Prostate gland (tissue), 2 donors: Measurements from ENCODE around the gene RARRES2. TPM values are rescaled to one million over a fixed set of nuclear protein-coding genes. Genes with fewer than 3 reads are reported as not detected.

ENCODE experiments used
- DNase-seq: peaks from one replicate; pipeline ENCODE4 v3.0.0-alpha.2; 2019; ENCODE audit warnings: low spot score
- H3K27ac ChIP-seq, 2 donors: fragments of 200-600 bp; sonication (generic); 2 replicates each; pipeline ENCODE4 v1.5.1; 2017 to 2019
- H3K27me3 ChIP-seq: fragments of 200-600 bp; sonication (generic); replicated peaks from 2 replicates; pipeline ENCODE4 v1.5.1; 2019; ENCODE audit not compliant: insufficient read depth
- H3K36me3 ChIP-seq, 2 donors: fragments of 200-600 bp; sonication (generic); 1 replicate in 1 of 2; 2 replicates in 1 of 2; pipeline versions ENCODE4 v1.5.1 to v1.8.1; 2017 to 2019
- H3K4me1 ChIP-seq: fragments of 200-600 bp; sonication (generic); replicated peaks from 2 replicates; pipeline ENCODE4 v1.5.1; 2019
- H3K4me3 ChIP-seq, 2 donors: fragments of 200-600 bp; sonication (generic); 2 replicates each; pipeline ENCODE4 v1.5.1; 2017 to 2019
- H3K9me3 ChIP-seq: fragments of 200-600 bp; sonication (generic); 2 replicates; pipeline ENCODE4 v1.5.1; 2017
- POLR2A ChIP-seq: fragments of 450-650 bp; IDR thresholded peaks from one replicate; pipeline ENCODE4 v1.6.1; 2016; ENCODE audit warnings: antibody characterized with exemption, mild to moderate bottlenecking
- POLR2AphosphoS5 ChIP-seq: sonication (generic); formaldehyde crosslinking; IDR thresholded peaks from one replicate; pipeline ENCODE4 v1.6.1; 2017; ENCODE audit warnings: antibody characterized with exemption
- WGBS: methylation state at CpG from one replicate; pipeline ENCODE4 v1.1.5; 2018; 5-methylcytosine and 5-hydroxymethylcytosine counted together
- intact Hi-C: fragments of 100-400 bp; cut with DNase I; formaldehyde crosslinking; loops from one replicate; pipeline ENCODE4 v1.14.2; 2022
- total RNA-seq, 2 donors: library from RNA; depleted of rRNA; stranded (reverse); fragments of >200 nt; gene quantifications; one replicate each; pipeline ENCODE4 v1.1.0, GENCODE V29; 2016
- TF ChIP-seq, protein P1 (sequence below), 4 experiments: fragments of 200-600 bp in 2 of 4; fragments of 450-650 bp in 2 of 4; sonication (generic) in 2 of 4; IDR thresholded peaks; 1 replicate in 3 of 4; 2 replicates in 1 of 4; pipeline ENCODE4 v1.5.1; 2016 to 2019; ENCODE audit warnings: antibody characterized with exemption in 4 of 4, mild to moderate bottlenecking in 2 of 4, moderate library complexity in 2 of 4

Gene RARRES2
- total RNA-seq, 2 donors from 2014 or later = 98.8 to 99.8 TPM

GRCh38 chr7:150367677-150368095 is 26.3 kb upstream of the RARRES2 start:
- Histone ChIP-seq H3K27me3 (no peaks in the 10 kb centered on the region), H3K27ac (peak overlapping the region; percentile 95 to 97), H3K4me3 (peak overlapping the region; percentile 86 to 88), H3K9me3 (no peaks in the 10 kb centered on the region), H3K4me1 (peaks cover 16% of the 10 kb centered on the region), H3K36me3 (no peaks in the 10 kb centered on the region)
- intact Hi-C loops = loop anchor here (1.0 kb wide), 1 partner anchor 11 kb away; no protein-coding TSS in a partner anchor
- DNase-seq = no peak
- TF ChIP-seq POLR2A = no peak
- TF ChIP-seq, protein P1, sequence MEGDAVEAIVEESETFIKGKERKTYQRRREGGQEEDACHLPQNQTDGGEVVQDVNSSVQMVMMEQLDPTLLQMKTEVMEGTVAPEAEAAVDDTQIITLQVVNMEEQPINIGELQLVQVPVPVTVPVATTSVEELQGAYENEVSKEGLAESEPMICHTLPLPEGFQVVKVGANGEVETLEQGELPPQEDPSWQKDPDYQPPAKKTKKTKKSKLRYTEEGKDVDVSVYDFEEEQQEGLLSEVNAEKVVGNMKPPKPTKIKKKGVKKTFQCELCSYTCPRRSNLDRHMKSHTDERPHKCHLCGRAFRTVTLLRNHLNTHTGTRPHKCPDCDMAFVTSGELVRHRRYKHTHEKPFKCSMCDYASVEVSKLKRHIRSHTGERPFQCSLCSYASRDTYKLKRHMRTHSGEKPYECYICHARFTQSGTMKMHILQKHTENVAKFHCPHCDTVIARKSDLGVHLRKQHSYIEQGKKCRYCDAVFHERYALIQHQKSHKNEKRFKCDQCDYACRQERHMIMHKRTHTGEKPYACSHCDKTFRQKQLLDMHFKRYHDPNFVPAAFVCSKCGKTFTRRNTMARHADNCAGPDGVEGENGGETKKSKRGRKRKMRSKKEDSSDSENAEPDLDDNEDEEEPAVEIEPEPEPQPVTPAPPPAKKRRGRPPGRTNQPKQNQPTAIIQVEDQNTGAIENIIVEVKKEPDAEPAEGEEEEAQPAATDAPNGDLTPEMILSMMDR (IDR thresholded peaks at IDR 0.05) = no peak
- peak; percentile 36 for TF ChIP-seq POLR2AphosphoS5
- 23% methylated on average over 8 of the region's 8 CpGs for WGBS

GRCh38 chr7:150365673-150366398 is 24.4 kb upstream of the RARRES2 start:
- DNase-seq = no peak
- H3K9me3 ChIP-seq = no peaks in the 10 kb centered on the region
- TF ChIP-seq POLR2AphosphoS5 = no peak
- TF ChIP-seq POLR2A = no peak
- TF ChIP-seq, protein P1 (IDR thresholded peaks at IDR 0.05) = no peak
- H3K4me3 ChIP-seq = no peak overlapping the region
- H3K27me3 ChIP-seq = no peaks in the 10 kb centered on the region
- H3K4me1 ChIP-seq = peaks cover 11% of the 10 kb centered on the region
- H3K27ac ChIP-seq = no peak overlapping the region
- H3K36me3 ChIP-seq = no peaks in the 10 kb centered on the region
- intact Hi-C loops = no loop called here
- WGBS = 59% methylated on average over 5 of the region's 5 CpGs

GRCh38 chr7:150365194-150365593 is 23.8 kb upstream of the RARRES2 start:
- intact Hi-C loops = no loop called here
- no peaks in the 10 kb centered on the region for H3K36me3 ChIP-seq
- no peak for TF ChIP-seq POLR2A
- TF ChIP-seq, protein P1 (IDR thresholded peaks at IDR 0.05) = no peak
- H3K27ac ChIP-seq = no peak overlapping the region
- H3K9me3 ChIP-seq = no peaks in the 10 kb centered on the region
- DNase-seq = no peak
- H3K27me3 ChIP-seq = no peaks in the 10 kb centered on the region
- H3K4me3 ChIP-seq = no peak overlapping the region
- 83% methylated on average over 10 of the region's 10 CpGs for WGBS
- H3K4me1 ChIP-seq = peaks cover 6% of the 10 kb centered on the region

DNA sequence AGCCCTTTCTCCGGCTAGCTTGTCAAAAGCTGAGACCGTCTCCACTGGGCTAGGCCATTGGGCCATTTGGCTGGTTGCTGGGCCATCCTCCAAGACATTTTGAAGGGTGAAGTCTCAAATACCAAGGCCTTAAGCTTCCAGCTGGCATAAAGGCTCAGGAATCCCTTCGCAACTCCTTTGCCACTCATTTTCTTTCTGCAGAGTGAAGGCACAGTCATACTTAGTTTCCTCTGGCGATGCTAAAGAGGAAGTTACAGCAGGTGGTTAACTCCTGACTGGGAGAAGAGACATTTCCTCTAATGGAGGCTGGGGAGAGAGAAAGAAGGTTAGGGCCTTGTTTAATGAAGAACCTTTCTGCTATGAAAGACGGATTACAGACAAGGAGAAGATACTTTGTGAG is 22.4 kb upstream of the RARRES2 start:
- Histone ChIP-seq H3K36me3 (no peaks in the 10 kb centered on the region), H3K4me1 (no peaks in the 10 kb centered on the region), H3K27ac (no peak overlapping the region), H3K9me3 (no peaks in the 10 kb centered on the region), H3K27me3 (no peaks in the 10 kb centered on the region), H3K4me3 (no peak overlapping the region)
- TF ChIP-seq POLR2AphosphoS5 = no peak
- TF ChIP-seq POLR2A = no peak
- TF ChIP-seq, protein P1 (IDR thresholded peaks at IDR 0.05) = no peak
- no peak for DNase-seq
- WGBS = 80% methylated on average over 5 of the region's 5 CpGs
- intact Hi-C loops = no loop called here

- DNase-seq = no peak
- no peaks in the 10 kb centered on the region for H3K4me1 ChIP-seq
- H3K4me3 ChIP-seq = no peak overlapping the region
- WGBS = 68% methylated on average over 4 of the region's 4 CpGs
- no peak overlapping the region for H3K27ac ChIP-seq
- H3K36me3 ChIP-seq = no peaks in the 10 kb centered on the region
- no peak for TF ChIP-seq POLR2AphosphoS5
- TF ChIP-seq POLR2A = no peak
- TF ChIP-seq, protein P1 (IDR thresholded peaks at IDR 0.05) = no peak
- H3K27me3 ChIP-seq = no peaks in the 10 kb centered on the region
- intact Hi-C loops = no loop called here
- H3K9me3 ChIP-seq = no peaks in the 10 kb centered on the region
These were observed 21.9 kb upstream of the RARRES2 start for GRCh38 chr7:150363370-150363769.
